GM12874 (cell line): ENCODE results near the gene ITPKB.

ENCODE experiments used
- CTCF ChIP-seq: IDR thresholded peaks from 2 replicates; pipeline ENCODE4 v1.5.1; 2011; ENCODE audit warnings: low read depth, mild to moderate bottlenecking, control low read depth, low read length, moderate library complexity; ENCODE audit not compliant: insufficient read depth

Gene ITPKB

GRCh38 chr1:226632169-226632879 lies 106.8 kb downstream of the ITPKB start:
- TF ChIP-seq CTCF, result no peak

- TF ChIP-seq CTCF, result no peak
Measured at GRCh38 chr1:226631229-226632000, 107.7 kb downstream of the ITPKB start.

- no peak for TF ChIP-seq CTCF
Measured at GRCh38 chr1:226630592-226630991, 108.5 kb downstream of the ITPKB start.

GRCh38 chr1:226629896-226630550 lies 109.1 kb downstream of the ITPKB start:
- TF ChIP-seq CTCF, result no peak

- TF ChIP-seq CTCF, result no peak
Measured at GRCh38 chr1:226629210-226629895, 109.7 kb downstream of the ITPKB start.

GRCh38 chr1:226628612-226629155 lies 110.4 kb downstream of the ITPKB start:
- no peak for TF ChIP-seq CTCF
